Measurements from ENCODE around the gene RBMS3.
"Not testable (repeated sequence)": the region's sequence is repeated elsewhere in the genome, so short reads cannot be mapped to it uniquely, and the experiment has no call there.

Gene RBMS3

GRCh38 chr3:29356062-29356461 lies 75.2 kb downstream of the RBMS3 start:
- TF ChIP-seq CTCF (IDR thresholded peaks at IDR 0.05; ENCODE audit: control insufficient read depth, extremely low read depth, insufficient read depth) = no peak
- H3K4me3 ChIP-seq (ENCODE audit: low read depth, low read length) = no peak overlapping the region
- DNase-seq (ENCODE audit: low read depth) = no peak

- not testable (repeated sequence) for DNase-seq (ENCODE audit: low read depth); H3K4me3 ChIP-seq (ENCODE audit: low read depth, low read length)
Observed at GRCh38 chr3:29360289-29360688, 79.4 kb downstream of the RBMS3 start.

GRCh38 chr3:29363110-29363509 lies 82.2 kb downstream of the RBMS3 start:
- TF ChIP-seq CTCF (IDR thresholded peaks at IDR 0.05; ENCODE audit: control insufficient read depth, extremely low read depth, insufficient read depth) = no peak
- no peak overlapping the region for H3K4me3 ChIP-seq (ENCODE audit: low read depth, low read length)
- no peak for DNase-seq (ENCODE audit: low read depth)

- TF ChIP-seq CTCF (IDR thresholded peaks at IDR 0.05; ENCODE audit: control insufficient read depth, extremely low read depth, insufficient read depth) = no peak
- no peak overlapping the region for H3K4me3 ChIP-seq (ENCODE audit: low read depth, low read length)
Observed at GRCh38 chr3:29370021-29370420, 89.2 kb downstream of the RBMS3 start.

GRCh38 chr3:29370476-29371420 lies 89.9 kb downstream of the RBMS3 start:
- no peak for DNase-seq (ENCODE audit: low read depth)
- H3K4me3 ChIP-seq (ENCODE audit: low read depth, low read length) = no peak overlapping the region
- no peak for TF ChIP-seq CTCF (IDR thresholded peaks at IDR 0.05; ENCODE audit: control insufficient read depth, extremely low read depth, insufficient read depth)

More at GRCh38 chr3:29370021-29370420, 89.2 kb downstream of the RBMS3 start:
- DNase-seq (ENCODE audit: low read depth) = no peak

GRCh38 chr3:29373131-29373680 lies 92.3 kb downstream of the RBMS3 start:
- DNase-seq (ENCODE audit: low read depth) = no peak
- H3K4me3 ChIP-seq (ENCODE audit: low read depth, low read length) = no peak overlapping the region
- TF ChIP-seq CTCF (IDR thresholded peaks at IDR 0.05; ENCODE audit: control insufficient read depth, extremely low read depth, insufficient read depth) = no peak

- no peak for DNase-seq (ENCODE audit: low read depth)
- TF ChIP-seq CTCF (IDR thresholded peaks at IDR 0.05; ENCODE audit: control insufficient read depth, extremely low read depth, insufficient read depth) = no peak
Observed at GRCh38 chr3:29374226-29374625, 93.4 kb downstream of the RBMS3 start.

More at GRCh38 chr3:29374226-29374625, 93.4 kb downstream of the RBMS3 start:
- H3K4me3 ChIP-seq (ENCODE audit: low read depth, low read length) = no peak overlapping the region

All from LNCaP clone FGC (cell line).